ENCODE measurements around the gene BLNK.
"Not testable (repeated sequence)": the region's sequence is repeated elsewhere in the genome, so short reads cannot be mapped to it uniquely, and the experiment has no call there.

The BLNK gene

GRCh38 chr10:96205580-96205979, 65.8 kb downstream of the BLNK start:
- Histone ChIP-seq H3K79me1 (ENCODE audit: low read depth, low read length) (no peaks in the 10 kb centered on the region), H3K36me3 (replicated peaks in 1 of 2; ENCODE audit: control insufficient read depth in 2 of 2, insufficient read depth in 2 of 2, low read length in 2 of 2) (no peaks in the 10 kb centered on the region), H3K18ac (ENCODE audit: low read length) (no peak overlapping the region), H4K8ac (ENCODE audit: low read depth, low read length) (no peak overlapping the region), H2BK5ac (ENCODE audit: low read length) (no peak overlapping the region), H4K91ac (ENCODE audit: low read depth, low read length, poor library complexity) (no peak overlapping the region), H2AFZ (ENCODE audit: low read length) (no peak overlapping the region), H3K4ac (ENCODE audit: low read length) (no peak overlapping the region), H3K27me3 (ENCODE audit: control insufficient read depth in 3 of 3, insufficient read depth in 3 of 3, low read depth in 1 of 3, low read length in 3 of 3) (no peaks in the 10 kb centered on the region), H3K14ac (ENCODE audit: low read length) (no peak overlapping the region), H2AK5ac (ENCODE audit: low read depth, low read length) (no peak overlapping the region), H3K9me3 (replicated peaks in 1 of 2; ENCODE audit: control insufficient read depth in 2 of 2, insufficient read depth in 1 of 2, low read depth in 1 of 2, low read length in 2 of 2) (no peaks in the 10 kb centered on the region), H2BK12ac (ENCODE audit: low read length) (no peak overlapping the region), H3K23ac (ENCODE audit: low read depth, low read length, poor library complexity) (no peak overlapping the region), H2BK15ac (ENCODE audit: low read length) (no peak overlapping the region), H2BK120ac (ENCODE audit: low read depth, low read length) (no peak overlapping the region), H3K4me1 (ENCODE audit: control insufficient read depth in 2 of 2, insufficient read depth in 1 of 2, low read depth in 1 of 2, low read length in 2 of 2) (no peaks in the 10 kb centered on the region), H3K4me3 (ENCODE audit: low read length in 2 of 2) (no peak overlapping the region), H3K9ac (ENCODE audit: low read depth, low read length, poor library complexity) (no peak overlapping the region), H3K27ac (replicated peaks; ENCODE audit: low read length) (no peak overlapping the region), H3K4me2 (ENCODE audit: insufficient read depth, low read length, poor library complexity, severe bottlenecking) (no peak overlapping the region)
- no peak for DNase-seq (ENCODE audit: low spot score)
- no CpG with 5 or more reads among the region's 1 CpG for WGBS, 2 donors (ENCODE audit: extremely low coverage in 2 of 2, insufficient read length in 2 of 2, insufficient replicate concordance in 1 of 2)

DNA sequence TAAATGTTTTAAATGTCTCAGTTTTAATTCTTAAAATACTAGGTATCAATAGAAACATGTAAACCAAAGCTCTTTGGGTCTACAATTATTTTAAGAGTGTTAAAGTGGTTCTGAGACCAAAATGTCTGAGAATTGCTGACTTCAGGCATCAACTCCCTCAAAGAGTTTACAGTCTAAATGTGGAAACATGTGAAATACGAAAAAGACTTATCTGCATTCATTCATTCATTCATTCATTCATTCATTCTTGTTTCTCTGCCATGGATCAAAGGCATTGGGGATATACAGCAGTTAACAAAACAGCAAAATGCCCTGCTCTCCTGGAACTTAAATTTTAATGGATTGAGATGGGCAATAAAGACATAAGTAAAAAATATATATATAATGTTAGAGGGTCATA, 69.8 kb downstream of the BLNK start:
- no peaks in the 10 kb centered on the region for H3K36me3 ChIP-seq (replicated peaks in 1 of 2; ENCODE audit: control insufficient read depth in 2 of 2, insufficient read depth in 2 of 2, low read length in 2 of 2)
- H3K4ac ChIP-seq (ENCODE audit: low read length): no peak overlapping the region
- H3K4me3 ChIP-seq (ENCODE audit: low read length in 2 of 2): no peak overlapping the region
- no peak overlapping the region for H3K4me2 ChIP-seq (ENCODE audit: insufficient read depth, low read length, poor library complexity, severe bottlenecking)
- no peaks in the 10 kb centered on the region for H3K4me1 ChIP-seq (ENCODE audit: control insufficient read depth in 2 of 2, insufficient read depth in 1 of 2, low read depth in 1 of 2, low read length in 2 of 2)
- DNase-seq (ENCODE audit: low spot score): no peak
- no peak overlapping the region for H2BK15ac ChIP-seq (ENCODE audit: low read length)
- H2BK5ac ChIP-seq (ENCODE audit: low read length): no peak overlapping the region
- H3K14ac ChIP-seq (ENCODE audit: low read length): no peak overlapping the region
- H2BK12ac ChIP-seq (ENCODE audit: low read length): no peak overlapping the region
- H3K9me3 ChIP-seq (replicated peaks in 1 of 2; ENCODE audit: control insufficient read depth in 2 of 2, insufficient read depth in 1 of 2, low read depth in 1 of 2, low read length in 2 of 2): no peaks in the 10 kb centered on the region
- WGBS, 2 donors (ENCODE audit: extremely low coverage in 2 of 2, insufficient read length in 2 of 2, insufficient replicate concordance in 1 of 2): no CpG with 5 or more reads among the region's 1 CpG
- H3K18ac ChIP-seq (ENCODE audit: low read length): no peak overlapping the region
- no peak overlapping the region for H3K9ac ChIP-seq (ENCODE audit: low read depth, low read length, poor library complexity)
- no peak overlapping the region for H3K27ac ChIP-seq (replicated peaks; ENCODE audit: low read length)
- H2AK5ac ChIP-seq (ENCODE audit: low read depth, low read length): no peak overlapping the region
- no peak overlapping the region for H3K23ac ChIP-seq (ENCODE audit: low read depth, low read length, poor library complexity)
- no peak overlapping the region for H4K8ac ChIP-seq (ENCODE audit: low read depth, low read length)
- no peak overlapping the region for H4K91ac ChIP-seq (ENCODE audit: low read depth, low read length, poor library complexity)
- H2BK120ac ChIP-seq (ENCODE audit: low read depth, low read length): no peak overlapping the region
- no peaks in the 10 kb centered on the region for H3K27me3 ChIP-seq (ENCODE audit: control insufficient read depth in 3 of 3, insufficient read depth in 3 of 3, low read depth in 1 of 3, low read length in 3 of 3)
- no peak overlapping the region for H2AFZ ChIP-seq (ENCODE audit: low read length)
- H3K79me1 ChIP-seq (ENCODE audit: low read depth, low read length): no peaks in the 10 kb centered on the region

GRCh38 chr10:96189505-96189904, 81.9 kb downstream of the BLNK start:
- H3K14ac ChIP-seq (ENCODE audit: low read length); H3K4ac ChIP-seq (ENCODE audit: low read length); DNase-seq (ENCODE audit: low spot score); H3K9ac ChIP-seq (ENCODE audit: low read depth, low read length, poor library complexity); H2BK5ac ChIP-seq (ENCODE audit: low read length); H3K36me3 ChIP-seq (replicated peaks in 1 of 2; ENCODE audit: control insufficient read depth in 2 of 2, insufficient read depth in 2 of 2, low read length in 2 of 2); H3K4me2 ChIP-seq (ENCODE audit: insufficient read depth, low read length, poor library complexity, severe bottlenecking); H3K27me3 ChIP-seq (ENCODE audit: control insufficient read depth in 3 of 3, insufficient read depth in 3 of 3, low read depth in 1 of 3, low read length in 3 of 3); H2AFZ ChIP-seq (ENCODE audit: low read length); H3K27ac ChIP-seq (replicated peaks; ENCODE audit: low read length); H4K91ac ChIP-seq (ENCODE audit: low read depth, low read length, poor library complexity); H3K18ac ChIP-seq (ENCODE audit: low read length); H3K79me1 ChIP-seq (ENCODE audit: low read depth, low read length); H4K8ac ChIP-seq (ENCODE audit: low read depth, low read length); H2BK12ac ChIP-seq (ENCODE audit: low read length); H2BK15ac ChIP-seq (ENCODE audit: low read length); H3K23ac ChIP-seq (ENCODE audit: low read depth, low read length, poor library complexity); H3K9me3 ChIP-seq (replicated peaks in 1 of 2; ENCODE audit: control insufficient read depth in 2 of 2, insufficient read depth in 1 of 2, low read depth in 1 of 2, low read length in 2 of 2); H3K4me1 ChIP-seq (ENCODE audit: control insufficient read depth in 2 of 2, insufficient read depth in 1 of 2, low read depth in 1 of 2, low read length in 2 of 2); H2BK120ac ChIP-seq (ENCODE audit: low read depth, low read length); H2AK5ac ChIP-seq (ENCODE audit: low read depth, low read length); H3K4me3 ChIP-seq (ENCODE audit: low read length in 2 of 2): not testable (repeated sequence)
- no CpG with 5 or more reads among the region's 1 CpG for WGBS, 2 donors (ENCODE audit: extremely low coverage in 2 of 2, insufficient read length in 2 of 2, insufficient replicate concordance in 1 of 2)

DNA sequence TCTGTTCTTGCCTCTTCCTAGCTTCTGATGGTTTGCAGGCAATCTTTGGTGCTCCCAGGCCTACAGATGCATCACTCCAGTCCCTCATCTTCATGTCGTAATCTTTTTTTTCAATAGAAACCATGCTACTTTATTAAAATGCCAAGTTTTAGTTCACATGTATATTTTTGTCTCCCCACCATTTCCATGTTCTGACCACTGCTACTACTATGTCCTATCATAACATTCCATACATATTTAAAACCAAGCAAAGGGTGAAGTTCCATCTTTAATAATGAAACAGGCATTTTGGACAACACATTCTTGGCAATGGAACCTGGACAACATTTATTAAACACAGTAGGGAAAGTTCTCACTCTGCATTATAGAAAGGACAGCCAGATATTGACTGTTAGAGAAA, 82.5 kb downstream of the BLNK start:
- no peak overlapping the region for H3K14ac ChIP-seq (ENCODE audit: low read length)
- no peak overlapping the region for H2AK5ac ChIP-seq (ENCODE audit: low read depth, low read length)
- H3K4me1 ChIP-seq (ENCODE audit: control insufficient read depth in 2 of 2, insufficient read depth in 1 of 2, low read depth in 1 of 2, low read length in 2 of 2): no peaks in the 10 kb centered on the region
- no peak overlapping the region for H2BK12ac ChIP-seq (ENCODE audit: low read length)
- H4K91ac ChIP-seq (ENCODE audit: low read depth, low read length, poor library complexity): no peak overlapping the region
- H3K9me3 ChIP-seq (replicated peaks in 1 of 2; ENCODE audit: control insufficient read depth in 2 of 2, insufficient read depth in 1 of 2, low read depth in 1 of 2, low read length in 2 of 2): no peaks in the 10 kb centered on the region
- H3K4me2 ChIP-seq (ENCODE audit: insufficient read depth, low read length, poor library complexity, severe bottlenecking): no peak overlapping the region
- H3K27ac ChIP-seq (replicated peaks; ENCODE audit: low read length): no peak overlapping the region
- no peak for DNase-seq (ENCODE audit: low spot score)
- no peak overlapping the region for H3K23ac ChIP-seq (ENCODE audit: low read depth, low read length, poor library complexity)
- no CpG with 5 or more reads among the region's 1 CpG for WGBS, 2 donors (ENCODE audit: extremely low coverage in 2 of 2, insufficient read length in 2 of 2, insufficient replicate concordance in 1 of 2)
- H3K18ac ChIP-seq (ENCODE audit: low read length): no peak overlapping the region
- no peaks in the 10 kb centered on the region for H3K27me3 ChIP-seq (ENCODE audit: control insufficient read depth in 3 of 3, insufficient read depth in 3 of 3, low read depth in 1 of 3, low read length in 3 of 3)
- no peak overlapping the region for H3K4ac ChIP-seq (ENCODE audit: low read length)
- no peak overlapping the region for H4K8ac ChIP-seq (ENCODE audit: low read depth, low read length)
- no peak overlapping the region for H2BK5ac ChIP-seq (ENCODE audit: low read length)
- no peak overlapping the region for H2BK120ac ChIP-seq (ENCODE audit: low read depth, low read length)
- H3K79me1 ChIP-seq (ENCODE audit: low read depth, low read length): no peaks in the 10 kb centered on the region
- no peak overlapping the region for H3K4me3 ChIP-seq (ENCODE audit: low read length in 2 of 2)
- H3K9ac ChIP-seq (ENCODE audit: low read depth, low read length, poor library complexity): no peak overlapping the region
- H2AFZ ChIP-seq (ENCODE audit: low read length): no peak overlapping the region
- H2BK15ac ChIP-seq (ENCODE audit: low read length): no peak overlapping the region
- H3K36me3 ChIP-seq (replicated peaks in 1 of 2; ENCODE audit: control insufficient read depth in 2 of 2, insufficient read depth in 2 of 2, low read length in 2 of 2): no peaks in the 10 kb centered on the region
